A549 (cell line): ENCODE results near the gene FRG2C. TPM values are rescaled to one million over a fixed set of nuclear protein-coding genes. Genes with fewer than 3 reads are reported as not detected.
"Not testable (repeated sequence)": the region's sequence is repeated elsewhere in the genome, so short reads cannot be mapped to it uniquely, and the experiment has no call there.

Experiments used
- ATAC-seq, 2 experiments: fragments of 200-7000 bp in 1 of 2; fragments of >200 bp in 1 of 2; cut with Nextera tagmentation in 1 of 2; cut with Tn5 transposase in 1 of 2; 3 replicates each; pipeline versions ENCODE4 v1.8.0 to v1.9.1; 2018 to 2020; ENCODE audit warnings: mild to moderate bottlenecking in 1 of 2, moderate library complexity in 1 of 2
- CTCF ChIA-PET: fragments of 300-600 bp; sonication (Branson Sonifier 250); formaldehyde crosslinking; extraction: SDS; loops from one replicate; lab custom pipeline; 2021; ENCODE audit warnings: antibody characterized with exemption, inconsistent platforms; lab: Yijun Ruan, JAX
- POLR2A ChIA-PET: fragments of 350-600 bp; formaldehyde crosslinking; extraction: SDS; loops from one replicate; lab custom pipeline; 2021; ENCODE audit warnings: antibody characterized with exemption, inconsistent platforms; lab: Yijun Ruan, JAX
- DNase-seq, 2 experiments: peaks; one replicate each; pipeline versions ENCODE4 v3.0.0 to v3.0.0-alpha.2; 2011 to 2016; ENCODE audit warnings: low read depth in 1 of 2, low spot score in 1 of 2
- FAIRE-seq: peaks from 2 replicates; lab custom pipeline; 2011; peaks lifted over from hg19 to GRCh38; lab: Jason Lieb, UNC
- H3K27ac ChIP-seq, 2 experiments: fragments of >200 bp; sonication (Bioruptor Twin); formaldehyde crosslinking; 3 replicates each; pipeline ENCODE4 v1.5.1; 2016 to 2017
- H3K4me1 ChIP-seq: fragments of >200 bp; sonication (Bioruptor Twin); formaldehyde crosslinking; 3 replicates; pipeline ENCODE4 v1.6.1; 2016
- H3K4me2 ChIP-seq: fragments of >200 bp; sonication (Bioruptor Twin); formaldehyde crosslinking; 3 replicates; pipeline ENCODE4 v1.6.1; 2016
- H3K4me3 ChIP-seq: fragments of >200 bp; sonication (Bioruptor Twin); formaldehyde crosslinking; 3 replicates; pipeline ENCODE4 v1.5.1; 2016
- H3K9me3 ChIP-seq: fragments of >200 bp; sonication (Bioruptor Twin); formaldehyde crosslinking; 3 replicates; pipeline ENCODE4 v1.6.1; 2016
- ELK1 ChIP-seq: fragments of 150-350 bp; IDR thresholded peaks from 2 replicates; pipeline ENCODE4 v1.6.1; 2014; ENCODE audit warnings: low read depth, mild to moderate bottlenecking, low read length
- MYC ChIP-seq: IDR thresholded peaks from 2 replicates; pipeline ENCODE4 v1.6.1; 2012; ENCODE audit warnings: mild to moderate bottlenecking, inconsistent platforms, low read length, improper control_type of control experiment, borderline replicate concordance
- RAD21 ChIP-seq, 2 experiments: fragments of >200 bp in 1 of 2; sonication (Bioruptor Twin) in 1 of 2; formaldehyde crosslinking in 1 of 2; IDR thresholded peaks in 1 of 2; conservative IDR thresholded peaks in 1 of 2; 2 replicates in 1 of 2; 3 replicates in 1 of 2; pipeline ENCODE4 v1.6.1; 2012 to 2018; ENCODE audit warnings: inconsistent platforms in 1 of 2
- SMC3 ChIP-seq: fragments of >200 bp; sonication (Bioruptor Twin); formaldehyde crosslinking; IDR thresholded peaks from 3 replicates; pipeline ENCODE4 v1.6.1; 2018; ENCODE audit warnings: inconsistent platforms
- ZC3H11A ChIP-seq: fragments of 450-650 bp; IDR thresholded peaks from 2 replicates; pipeline ENCODE4 v1.6.1; 2014; ENCODE audit warnings: antibody characterized with exemption, mild to moderate bottlenecking
- WGBS: methylation state at CpG from one replicate; pipeline ENCODE4 v1.1.6; 2017; ENCODE audit errors: missing lambda C conversion rate; 5-methylcytosine and 5-hydroxymethylcytosine counted together
- polyA plus RNA-seq, 4 experiments: library from polyadenylated mRNA; depleted of rRNA in 3 of 4; stranded (reverse); fragments of >200 nt; fragmentation: RNase III in 1 of 4; extraction: RNeasy Plus Mini Kit Qiagen cat#74134 plus additional on column Dnase treatment in 1 of 4; gene quantifications; 2 replicates in 3 of 4; 3 replicates in 1 of 4; pipeline ENCODE4 v1.2.3, GENCODE V29; 2011 to 2017
- TF ChIP-seq, protein P1 (sequence below): fragments of >200 bp; sonication (Bioruptor Twin); formaldehyde crosslinking; IDR thresholded peaks from 3 replicates; pipeline ENCODE4 v1.6.1; 2016
- TF ChIP-seq, protein P2 (sequence below): fragments of >200 bp; sonication (Bioruptor Twin); formaldehyde crosslinking; IDR thresholded peaks from 3 replicates; pipeline ENCODE4 v1.5.1; 2016

FRG2C gene
- polyA plus RNA-seq, 2 of the 4 experiments (the other 2 are of a cell fraction) = 0.05 TPM; not detected in 1

DNA sequence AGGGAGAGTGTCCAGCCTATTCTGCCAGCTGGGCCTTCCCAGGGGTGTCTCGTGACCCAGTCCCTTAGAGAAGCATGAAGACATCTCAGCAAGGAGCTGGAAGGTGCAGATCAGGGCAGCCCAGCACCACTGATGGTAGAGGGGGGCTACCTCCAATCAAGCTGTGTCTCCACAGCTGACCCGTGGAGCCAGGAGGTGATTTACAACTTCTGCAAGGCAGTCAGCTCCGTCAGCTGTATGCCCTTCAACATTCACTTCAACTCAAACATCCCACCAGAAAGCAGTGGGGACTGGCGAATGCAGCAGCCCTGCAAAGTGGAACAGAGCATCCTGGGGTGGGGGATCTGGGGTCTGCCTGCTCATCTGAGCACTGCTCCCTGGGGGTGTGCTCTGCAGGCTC lies 32.6 kb upstream of the FRG2C start (continued):
- TF ChIP-seq, protein P1, sequence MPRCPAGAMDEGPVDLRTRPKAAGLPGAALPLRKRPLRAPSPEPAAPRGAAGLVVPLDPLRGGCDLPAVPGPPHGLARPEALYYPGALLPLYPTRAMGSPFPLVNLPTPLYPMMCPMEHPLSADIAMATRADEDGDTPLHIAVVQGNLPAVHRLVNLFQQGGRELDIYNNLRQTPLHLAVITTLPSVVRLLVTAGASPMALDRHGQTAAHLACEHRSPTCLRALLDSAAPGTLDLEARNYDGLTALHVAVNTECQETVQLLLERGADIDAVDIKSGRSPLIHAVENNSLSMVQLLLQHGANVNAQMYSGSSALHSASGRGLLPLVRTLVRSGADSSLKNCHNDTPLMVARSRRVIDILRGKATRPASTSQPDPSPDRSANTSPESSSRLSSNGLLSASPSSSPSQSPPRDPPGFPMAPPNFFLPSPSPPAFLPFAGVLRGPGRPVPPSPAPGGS = no peak
- no peak for TF ChIP-seq ZC3H11A
- TF ChIP-seq ELK1 = no peak
- TF ChIP-seq MYC = no peak

GRCh38 chr3:75638947-75639346 lies 25.2 kb upstream of the FRG2C start:
- H3K4me2 ChIP-seq, H3K9me3 ChIP-seq, H3K27ac ChIP-seq, DNase-seq, ATAC-seq, POLR2A ChIA-PET, FAIRE-seq, H3K4me3 ChIP-seq, H3K4me1 ChIP-seq: not testable (repeated sequence)
- CTCF ChIA-PET = interaction anchor here (0.6 kb wide), 1 partner anchor 97 kb away, joined by 3 read pairs; no protein-coding TSS in a partner anchor
- WGBS = 57% methylated on average over 3 of the region's 10 CpGs

- H3K4me3 ChIP-seq, H3K4me1 ChIP-seq, H3K9me3 ChIP-seq, CTCF ChIA-PET, DNase-seq, H3K27ac ChIP-seq, ATAC-seq, POLR2A ChIA-PET, H3K4me2 ChIP-seq, FAIRE-seq: not testable (repeated sequence)
- 71% methylated on average over 12 of the region's 16 CpGs for WGBS
Measured at GRCh38 chr3:75641107-75641517, 23.0 kb upstream of the FRG2C start.

DNA sequence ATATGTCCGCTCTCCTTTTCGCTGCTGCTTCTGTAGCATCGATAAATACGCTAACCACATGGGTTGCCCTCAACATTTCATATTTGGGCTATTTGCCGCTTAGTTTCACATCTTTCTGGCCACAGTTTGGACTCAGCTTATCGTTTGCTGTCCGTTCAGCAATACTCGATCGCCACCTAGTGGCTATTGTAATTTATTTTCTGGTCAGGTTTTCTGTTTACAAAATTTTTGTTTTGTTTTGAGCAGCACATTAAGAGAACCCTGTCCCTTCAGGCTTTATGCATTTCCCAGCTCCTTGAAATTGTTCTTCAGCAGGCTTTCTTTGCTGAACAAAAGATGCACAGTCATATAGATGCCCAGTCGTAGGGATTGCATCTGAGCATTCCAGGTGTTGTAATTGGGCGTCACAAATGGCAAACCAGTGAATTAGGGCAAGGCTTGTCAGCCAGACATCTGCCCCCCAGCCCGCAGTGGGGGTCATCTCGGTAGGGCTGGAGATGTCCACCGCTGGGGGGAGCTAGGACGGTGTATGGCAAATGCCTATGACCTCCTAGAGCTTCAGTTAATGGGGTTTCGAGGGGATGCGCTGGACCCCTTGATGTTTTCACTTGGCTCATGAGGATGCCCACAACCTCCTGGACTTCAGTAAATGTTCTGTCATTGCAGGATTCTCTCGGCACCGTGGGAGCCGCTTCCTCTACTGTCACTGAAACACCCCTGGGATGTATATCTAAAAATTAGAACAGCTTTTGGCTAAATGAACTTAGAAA lies 20.9 kb upstream of the FRG2C start:
- H3K4me1 ChIP-seq, H3K9me3 ChIP-seq, FAIRE-seq, H3K4me3 ChIP-seq, H3K27ac ChIP-seq, POLR2A ChIA-PET, ATAC-seq: not testable (repeated sequence)
- 15% methylated on average over 20 of the region's 20 CpGs for WGBS
- TF ChIP-seq RAD21 (conservative IDR thresholded peaks at IDR 0.05 in 1 of 2, IDR thresholded peaks at IDR 0.05 in 1 of 2) (peak; percentile 59 to 64), SMC3 (peak; percentile 28; the same call in 1 of the 3 replicates)
- TF ChIP-seq, protein P2, sequence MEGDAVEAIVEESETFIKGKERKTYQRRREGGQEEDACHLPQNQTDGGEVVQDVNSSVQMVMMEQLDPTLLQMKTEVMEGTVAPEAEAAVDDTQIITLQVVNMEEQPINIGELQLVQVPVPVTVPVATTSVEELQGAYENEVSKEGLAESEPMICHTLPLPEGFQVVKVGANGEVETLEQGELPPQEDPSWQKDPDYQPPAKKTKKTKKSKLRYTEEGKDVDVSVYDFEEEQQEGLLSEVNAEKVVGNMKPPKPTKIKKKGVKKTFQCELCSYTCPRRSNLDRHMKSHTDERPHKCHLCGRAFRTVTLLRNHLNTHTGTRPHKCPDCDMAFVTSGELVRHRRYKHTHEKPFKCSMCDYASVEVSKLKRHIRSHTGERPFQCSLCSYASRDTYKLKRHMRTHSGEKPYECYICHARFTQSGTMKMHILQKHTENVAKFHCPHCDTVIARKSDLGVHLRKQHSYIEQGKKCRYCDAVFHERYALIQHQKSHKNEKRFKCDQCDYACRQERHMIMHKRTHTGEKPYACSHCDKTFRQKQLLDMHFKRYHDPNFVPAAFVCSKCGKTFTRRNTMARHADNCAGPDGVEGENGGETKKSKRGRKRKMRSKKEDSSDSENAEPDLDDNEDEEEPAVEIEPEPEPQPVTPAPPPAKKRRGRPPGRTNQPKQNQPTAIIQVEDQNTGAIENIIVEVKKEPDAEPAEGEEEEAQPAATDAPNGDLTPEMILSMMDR = peak; percentile 55
- peak overlapping the region; percentile 41; the same call in 1 of the 3 replicates for H3K4me2 ChIP-seq
- peak in 1 of 2 experiments; percentile 41 for DNase-seq
- CTCF ChIA-PET = interaction anchor here (0.7 to 1.8 kb wide), 3 partner anchors 10 to 1530 kb away, joined by 3 read pairs; no protein-coding TSS in a partner anchor

GRCh38 chr3:75645548-75645947 lies 18.6 kb upstream of the FRG2C start:
- not testable (repeated sequence) for DNase-seq

More at GRCh38 chr3:75645548-75645947, 18.6 kb upstream of the FRG2C start:
- FAIRE-seq, H3K4me3 ChIP-seq, CTCF ChIA-PET, H3K4me2 ChIP-seq, H3K9me3 ChIP-seq, POLR2A ChIA-PET, H3K4me1 ChIP-seq, H3K27ac ChIP-seq, ATAC-seq: not testable (repeated sequence)
- 2% methylated on average over 4 of the region's 4 CpGs for WGBS
